H1 (cell line): ENCODE measurements around the gene WWC1. TPM values are rescaled to one million over a fixed set of nuclear protein-coding genes. Genes with fewer than 3 reads are reported as not detected.

Experiments used
- CTCF ChIA-PET: fragments of 300-600 bp; sonication (Branson Sonifier 250); formaldehyde crosslinking; loops from one replicate; lab custom pipeline; 2021; ENCODE audit not compliant: partially characterized antibody; lab: Charles Lee
- POLR2A ChIA-PET: fragments of 300-600 bp; sonication (Branson Sonifier 250); formaldehyde crosslinking; loops from one replicate; lab custom pipeline; 2021; ENCODE audit warnings: inconsistent platforms; ENCODE audit not compliant: partially characterized antibody; lab: Charles Lee
- DNase-seq, 2 experiments: peaks; one replicate each; pipeline versions ENCODE4 v3.0.0 to v3.0.0-alpha.2; 2010 to 2022; ENCODE audit warnings: low spot score in 2 of 2, low read depth in 1 of 2, mixed read lengths in 1 of 2
- FAIRE-seq: peaks from 2 replicates; lab custom pipeline; 2011; peaks lifted over from hg19 to GRCh38; lab: Jason Lieb, UNC
- H2AFZ ChIP-seq: 2 replicates; pipeline ENCODE4 v1.8.1; 2012; ENCODE audit warnings: low read length, inconsistent platforms
- H2AK5ac ChIP-seq: 2 replicates; pipeline ENCODE4 v1.6.1; 2013; ENCODE audit warnings: low read depth, low read length
- H2BK120ac ChIP-seq: replicated peaks from 2 replicates; pipeline ENCODE3; 2013; ENCODE audit warnings: low read depth, low read length, inconsistent platforms
- H2BK12ac ChIP-seq: 2 replicates; pipeline ENCODE4 v1.6.1; 2013; ENCODE audit warnings: low read depth, low read length
- H2BK15ac ChIP-seq: 2 replicates; pipeline ENCODE4 v1.6.1; 2013; ENCODE audit warnings: low read length
- H2BK20ac ChIP-seq: 2 replicates; pipeline ENCODE4 v1.6.1; 2013; ENCODE audit warnings: low read length
- H2BK5ac ChIP-seq: 2 replicates; pipeline ENCODE4 v1.6.1; 2013; ENCODE audit warnings: low read depth, low read length
- H3K14ac ChIP-seq: 2 replicates; pipeline ENCODE4 v1.6.1; 2013; ENCODE audit warnings: inconsistent platforms; ENCODE audit not compliant: insufficient read length
- H3K18ac ChIP-seq: 2 replicates; pipeline ENCODE4 v1.6.1; 2013; ENCODE audit warnings: low read length; ENCODE audit errors: extremely low read depth
- H3K23ac ChIP-seq: 2 replicates; pipeline ENCODE4 v1.6.1; 2013; ENCODE audit warnings: inconsistent platforms; ENCODE audit not compliant: insufficient read length
- H3K23me2 ChIP-seq: 2 replicates; pipeline ENCODE4 v1.6.1; 2013; ENCODE audit warnings: low read depth, low read length
- H3K27ac ChIP-seq: 2 replicates; pipeline ENCODE4 v1.6.1; 2011; ENCODE audit warnings: low read depth, low read length, inconsistent platforms
- H3K27me3 ChIP-seq, 4 experiments: replicated peaks in 1 of 4; 1 replicate in 1 of 4; 2 replicates in 3 of 4; pipeline versions ENCODE4 v1.6.1 to v1.8.1; 2011 to 2013; ENCODE audit warnings: low read length in 3 of 4, mild to moderate bottlenecking in 3 of 4, inconsistent platforms in 2 of 4, mixed read lengths in 2 of 4, moderate library complexity in 1 of 4; ENCODE audit not compliant: control insufficient read depth in 3 of 4, insufficient read depth in 3 of 4; ENCODE audit errors: extremely low read depth in 1 of 4
- H3K36me3 ChIP-seq, 4 experiments: 2 replicates each; pipeline versions ENCODE4 v1.6.1 to v1.8.1; 2011 to 2013; ENCODE audit warnings: mild to moderate bottlenecking in 4 of 4, low read length in 3 of 4, moderate library complexity in 2 of 4, control low read depth in 1 of 4, inconsistent platforms in 1 of 4; ENCODE audit not compliant: insufficient read depth in 4 of 4, control insufficient read depth in 2 of 4
- H3K4ac ChIP-seq: replicated peaks from 2 replicates; pipeline ENCODE3; 2013; ENCODE audit warnings: low read length, low read depth, mixed read lengths, inconsistent platforms; ENCODE audit not compliant: insufficient read length
- H3K4me1 ChIP-seq, 4 experiments: replicated peaks in 1 of 4; 1 replicate in 1 of 4; 2 replicates in 3 of 4; pipeline versions ENCODE4 v1.6.1 to v1.8.1; 2011 to 2013; ENCODE audit warnings: low read length in 3 of 4, inconsistent platforms in 2 of 4, mixed read lengths in 1 of 4; ENCODE audit not compliant: insufficient read depth in 4 of 4, control insufficient read depth in 3 of 4
- H3K4me2 ChIP-seq, 2 experiments: 2 replicates each; pipeline versions ENCODE4 v1.6.1 to v1.8.1; 2011 to 2013; ENCODE audit warnings: low read depth in 2 of 2, low read length in 2 of 2, control low read depth in 1 of 2, inconsistent platforms in 1 of 2, mild to moderate bottlenecking in 1 of 2; ENCODE audit not compliant: insufficient read depth in 1 of 2
- H3K4me3 ChIP-seq, 4 experiments: fragments of 200-600, 300-600 bp in 1 of 4; sonication (generic), shearing (Covaris generic), sonication (Bioruptor Twin) in 1 of 4; 2 replicates each; pipeline versions ENCODE4 v1.5.1 to v1.8.1; 2011 to 2016; ENCODE audit warnings: low read length in 4 of 4, low read depth in 3 of 4, control low read depth in 2 of 4, inconsistent platforms in 2 of 4, mild to moderate bottlenecking in 2 of 4, mixed read lengths in 1 of 4, moderate library complexity in 1 of 4; ENCODE audit not compliant: insufficient read depth in 2 of 4; ENCODE audit errors: extremely low read depth in 1 of 4
- H3K56ac ChIP-seq: replicated peaks from 2 replicates; pipeline ENCODE3; 2013; ENCODE audit warnings: low read depth, mild to moderate bottlenecking, mixed read lengths, low read length, inconsistent platforms; ENCODE audit not compliant: insufficient read length
- H3K79me1 ChIP-seq: 2 replicates; pipeline ENCODE4 v1.6.1; 2013; ENCODE audit warnings: low read depth, low read length, control low read depth
- H3K79me2 ChIP-seq, 2 experiments: 2 replicates each; pipeline versions ENCODE4 v1.6.1 to v1.8.1; 2012 to 2013; ENCODE audit warnings: low read length in 2 of 2, mild to moderate bottlenecking in 2 of 2, inconsistent platforms in 1 of 2; ENCODE audit not compliant: insufficient read depth in 2 of 2, control insufficient read depth in 1 of 2
- H3K9ac ChIP-seq, 4 experiments: replicated peaks in 1 of 4; 1 replicate in 1 of 4; 2 replicates in 3 of 4; pipeline versions ENCODE4 v1.6.1 to v1.8.1; 2011 to 2013; ENCODE audit warnings: low read depth in 3 of 4, low read length in 3 of 4, control low read depth in 2 of 4, mild to moderate bottlenecking in 2 of 4, moderate library complexity in 2 of 4, inconsistent platforms in 1 of 4; ENCODE audit errors: extremely low read depth in 1 of 4
- H3K9me3 ChIP-seq, 2 experiments: 2 replicates each; pipeline versions ENCODE4 v1.6.1 to v1.8.1; 2012 to 2013; ENCODE audit warnings: mild to moderate bottlenecking in 2 of 2, moderate library complexity in 2 of 2, control low read depth in 1 of 2, inconsistent platforms in 1 of 2, low read depth in 1 of 2, low read length in 1 of 2, mixed read lengths in 1 of 2; ENCODE audit not compliant: insufficient read depth in 2 of 2
- H4K20me1 ChIP-seq, 2 experiments: replicated peaks in 1 of 2; 2 replicates each; pipeline versions ENCODE3 to v1.8.1; 2011 to 2013; ENCODE audit warnings: inconsistent platforms in 2 of 2, low read length in 2 of 2, mild to moderate bottlenecking in 1 of 2; ENCODE audit not compliant: insufficient read depth in 2 of 2, control insufficient read depth in 1 of 2
- H4K5ac ChIP-seq: 2 replicates; pipeline ENCODE4 v1.6.1; 2013; ENCODE audit warnings: low read length, low read depth, mixed read lengths, inconsistent platforms; ENCODE audit not compliant: insufficient read length
- H4K8ac ChIP-seq: 2 replicates; pipeline ENCODE4 v1.8.0; 2013; ENCODE audit warnings: mild to moderate bottlenecking, moderate library complexity, low read length, inconsistent platforms; ENCODE audit not compliant: insufficient read depth; ENCODE audit errors: extremely low read depth
- H4K91ac ChIP-seq: replicated peaks from 2 replicates; pipeline ENCODE3; 2013; ENCODE audit warnings: low read length, mixed read lengths, inconsistent platforms; ENCODE audit not compliant: insufficient read length
- ASH2L ChIP-seq: fragments of 200-600, 300-600 bp; sonication (generic); IDR thresholded peaks from one replicate; pipeline ENCODE4 v1.7.1; 2017; ENCODE audit warnings: low read length
- CBX5 ChIP-seq: fragments of 300-800, 300-1000 bp; sonication (generic); IDR thresholded peaks from 2 replicates; pipeline ENCODE4 v1.7.1; 2016; ENCODE audit warnings: antibody characterized with exemption, low read length, low read depth
- CHD1 ChIP-seq: IDR thresholded peaks from 2 replicates; pipeline ENCODE4 v1.6.1; 2012; ENCODE audit warnings: low read depth, low read length, improper control_type of control experiment
- CHD2 ChIP-seq: IDR thresholded peaks from 2 replicates; pipeline ENCODE4 v1.6.1; 2012; ENCODE audit warnings: low read length, improper control_type of control experiment
- CTBP2 ChIP-seq: IDR thresholded peaks from 2 replicates; pipeline ENCODE4 v1.7.0; 2011; ENCODE audit warnings: borderline replicate concordance, mild to moderate bottlenecking, moderate library complexity, mixed read lengths, low read length; ENCODE audit not compliant: insufficient read depth, insufficient read length
- E2F6 ChIP-seq: IDR thresholded peaks from 2 replicates; pipeline ENCODE4 v1.6.1; 2012; ENCODE audit warnings: inconsistent platforms
- EGR1 ChIP-seq: IDR thresholded peaks from 2 replicates; pipeline ENCODE4 v1.6.1; 2011; ENCODE audit warnings: low read depth, low read length, borderline replicate concordance
- PHF8 ChIP-seq: fragments of 200-600 bp; sonication (generic); conservative IDR thresholded peaks from 2 replicates; pipeline ENCODE4 v1.7.1; 2012; ENCODE audit warnings: low read depth, mild to moderate bottlenecking, inconsistent platforms, low read length, moderate library complexity
- RNF2 ChIP-seq: fragments of 200-900, 300-1000 bp; sonication (generic); IDR thresholded peaks from 2 replicates; pipeline ENCODE4 v1.7.1; 2016; ENCODE audit warnings: borderline replicate concordance, low read depth, mild to moderate bottlenecking, antibody characterized with exemption, low read length; ENCODE audit not compliant: poor library complexity, severe bottlenecking; ENCODE audit errors: missing control alignments
- SAP30 ChIP-seq: fragments of 300-600 bp; sonication (generic); IDR thresholded peaks from 2 replicates; pipeline ENCODE4 v1.7.1; 2012; ENCODE audit warnings: low read length, moderate library complexity, mild to moderate bottlenecking, inconsistent platforms; ENCODE audit not compliant: insufficient read depth, insufficient replicate concordance
- SP1 ChIP-seq: IDR thresholded peaks from 2 replicates; pipeline ENCODE4 v1.6.1; 2011; ENCODE audit warnings: low read depth, low read length
- SUZ12 ChIP-seq: fragments of 200-600 bp; sonication (generic); IDR thresholded peaks from 2 replicates; pipeline ENCODE4 v1.6.1; 2012; ENCODE audit warnings: mild to moderate bottlenecking, inconsistent platforms, low read length, moderate library complexity, mixed read lengths
- YY1 ChIP-seq: IDR thresholded peaks from 2 replicates; pipeline ENCODE4 v1.6.1; 2011; ENCODE audit warnings: low read depth, mild to moderate bottlenecking, low read length
- ZNF274 ChIP-seq: IDR thresholded peaks from 2 replicates; pipeline ENCODE4 v1.7.0; 2012; ENCODE audit warnings: low read length, borderline replicate concordance; ENCODE audit errors: extremely low read depth
- WGBS, 2 experiments: shearing (Covaris generic) in 1 of 2; methylation state at CpG; one replicate each; pipeline versions ENCODE4 v1.1.6 to v1.1.7; 2013 to 2015; ENCODE audit warnings: low lambda C conversion rate in 2 of 2, mixed read lengths in 2 of 2, inconsistent platforms in 1 of 2, low coverage in 1 of 2, missing lambda C conversion rate in 1 of 2; ENCODE audit not compliant: insufficient replicate concordance in 2 of 2, insufficient coverage in 1 of 2, insufficient read length in 1 of 2; ENCODE audit errors: extremely low coverage in 1 of 2, missing lambda C conversion rate in 1 of 2; 5-methylcytosine and 5-hydroxymethylcytosine counted together
- polyA plus RNA-seq, 7 experiments: library from polyadenylated mRNA; depleted of rRNA in 3 of 7; stranded (reverse) in 5 of 7; unstranded in 2 of 7; fragments of >200 nt in 5 of 7; fragments of 200-250 nt in 2 of 7; gene quantifications; 1 replicate in 5 of 7; 2 replicates in 1 of 7; 4 replicates in 1 of 7; pipeline versions ENCODE4 v1.2.1 to v1.2.3, GENCODE V29; 2011 to 2013; ENCODE audit warnings: missing spikeins in 2 of 7, mixed read lengths in 2 of 7
- total RNA-seq: library from RNA; stranded (reverse); fragmentation: NEBNext Ultra II Directional; extraction: Animal tissue kit (Norgen Biotek cat#: 25700); gene quantifications from 2 replicates; pipeline ENCODE4 v1.2.1, GENCODE V29; 2021

The WWC1 gene
- total and polyA plus RNA-seq, 2 of the 8 experiments (the other 6 are each of a cell fraction or from before 2014, with no cell fraction given), result 16.4 to 41.1 TPM

- no peaks in the 10 kb centered on the region for H3K36me3 ChIP-seq
- no peak overlapping the region for H2BK12ac ChIP-seq
- H2AK5ac ChIP-seq, result no peak overlapping the region
- H3K4me2 ChIP-seq, result no peak overlapping the region
- no peak overlapping the region for H3K23ac ChIP-seq
- no peak overlapping the region for H3K9ac ChIP-seq
- H3K18ac ChIP-seq, result no peak overlapping the region
- H3K79me1 ChIP-seq, result peaks cover 7% of the 10 kb centered on the region
- H3K56ac ChIP-seq, result no peak overlapping the region
- 82% methylated on average over 4 of the region's 4 CpGs; no CpG with 5 or more reads in 1 of the 2 experiments for WGBS, 2 experiments
- H3K4me3 ChIP-seq, result no peak overlapping the region
- H3K4me1 ChIP-seq, result peaks cover 0 to 12% (median 3%) of the 10 kb centered on the region in 4 experiments; a peak in 3 of 7 replicates
- DNase-seq (no peak), FAIRE-seq (no peak)
- H3K4ac ChIP-seq, result no peak overlapping the region
- no peak overlapping the region for H2BK120ac ChIP-seq
- H4K8ac ChIP-seq, result no peak overlapping the region
- no peaks in the 10 kb centered on the region for H3K27me3 ChIP-seq
- H4K91ac ChIP-seq, result no peak overlapping the region
- H2BK5ac ChIP-seq, result no peak overlapping the region
- CTCF ChIA-PET, result interaction anchor here (0.6 to 6.6 kb wide), 8 partner anchors 7 to 459 kb away, joined by 3 to 46 read pairs (median 4); no protein-coding TSS in a partner anchor
- no peak overlapping the region for H3K27ac ChIP-seq
- POLR2A ChIA-PET, result no interaction called here
- peaks cover 0 to 50% of the 10 kb centered on the region in 2 experiments; a peak in 3 of 4 replicates for H3K79me2 ChIP-seq
- H2BK20ac ChIP-seq, result no peak overlapping the region
- no peaks in the 10 kb centered on the region for H3K9me3 ChIP-seq
- no peak overlapping the region for H4K5ac ChIP-seq
- H3K23me2 ChIP-seq, result no peaks in the 10 kb centered on the region
- no peak overlapping the region for H2AFZ ChIP-seq
- peaks cover 3 to 8% of the 10 kb centered on the region in 2 experiments for H4K20me1 ChIP-seq
- H3K14ac ChIP-seq, result no peak overlapping the region
- no peak overlapping the region for H2BK15ac ChIP-seq
- no peak for TF ChIP-seq PHF8
- no peak for TF ChIP-seq CHD1
- no peak for TF ChIP-seq E2F6
- TF ChIP-seq SAP30, result no peak
- no peak for TF ChIP-seq SP1
- TF ChIP-seq ASH2L, result no peak
- no peak for TF ChIP-seq ZNF274
- TF ChIP-seq CBX5, result no peak
- TF ChIP-seq CHD2, result no peak
- TF ChIP-seq EGR1, result no peak
- no peak for TF ChIP-seq YY1
- no peak for TF ChIP-seq RNF2
- no peak for TF ChIP-seq SUZ12
- TF ChIP-seq CTBP2, result no peak
Measured at GRCh38 chr5:168356592-168356991, 65.1 kb downstream of the WWC1 start.
